MCF 10A (cell line): ENCODE results near the gene GTF2E1. TPM values are rescaled to one million over a fixed set of nuclear protein-coding genes. Genes with fewer than 3 reads are reported as not detected.

Source experiments
- BruUV-seq: library from RNA; stranded (reverse); fragments of 400-500 nt; replicated peaks from 2 replicates; lab custom pipeline; 2021; lab: Mats Ljungman, UMichigan
- CTCF ChIA-PET: fragments of 300-600 bp; sonication (Branson Sonifier 250); formaldehyde crosslinking; extraction: SDS; loops from one replicate; lab custom pipeline; 2021; ENCODE audit warnings: antibody characterized with exemption, inconsistent platforms; lab: Yijun Ruan, JAX
- POLR2A ChIA-PET: fragments of 300-600, 350-650 bp; sonication (Branson Sonifier 250); formaldehyde crosslinking; extraction: SDS; loops from one replicate; lab custom pipeline; 2020; ENCODE audit warnings: antibody characterized with exemption, inconsistent platforms; lab: Yijun Ruan, JAX
- DNase-seq: peaks from one replicate; pipeline ENCODE4 v3.0.0-alpha.2; 2018; ENCODE audit not compliant: unreplicated experiment
- H3K27ac Mint-ChIP-seq: one replicate; pipeline ENCODE4 v1.8.0; 2022; ENCODE audit warnings: mild to moderate bottlenecking, low read depth, mixed read lengths; ENCODE audit not compliant: unreplicated experiment
- H3K27me3 Mint-ChIP-seq: one replicate; pipeline ENCODE4 v1.8.0; 2022; ENCODE audit warnings: mixed read lengths; ENCODE audit not compliant: insufficient read depth, unreplicated experiment
- H3K36me3 Mint-ChIP-seq: one replicate; pipeline ENCODE4 v1.8.0; 2022; ENCODE audit warnings: mild to moderate bottlenecking, moderate library complexity, mixed read lengths; ENCODE audit not compliant: insufficient read depth, unreplicated experiment
- H3K4me1 Mint-ChIP-seq: one replicate; pipeline ENCODE4 v1.8.0; 2022; ENCODE audit warnings: mixed read lengths; ENCODE audit not compliant: insufficient read depth, unreplicated experiment
- H3K4me3 Mint-ChIP-seq: one replicate; pipeline ENCODE4 v1.8.0; 2022; ENCODE audit warnings: mild to moderate bottlenecking, moderate library complexity, mixed read lengths; ENCODE audit not compliant: unreplicated experiment
- H3K9me3 Mint-ChIP-seq: one replicate; pipeline ENCODE4 v1.8.0; 2022; ENCODE audit warnings: mixed read lengths; ENCODE audit not compliant: unreplicated experiment
- CTCF ChIP-seq: fragments of 200-600 bp; IDR thresholded peaks from one replicate; pipeline ENCODE4 v1.8.0; 2022; ENCODE audit warnings: antibody characterized with exemption, mild to moderate bottlenecking; ENCODE audit not compliant: unreplicated experiment
- intact Hi-C: fragments of 100-400 bp; cut with micrococcal nuclease; formaldehyde crosslinking; loops from 2 replicates; pipeline ENCODE4 v1.14.1; 2022
- total RNA-seq: library from RNA; stranded (reverse); gene quantifications from 2 replicates; pipeline ENCODE4 v1.2.3, GENCODE V29; 2022

The GTF2E1 gene
- total RNA-seq, 1 experiment from 2014 or later: 18.0 TPM

DNA sequence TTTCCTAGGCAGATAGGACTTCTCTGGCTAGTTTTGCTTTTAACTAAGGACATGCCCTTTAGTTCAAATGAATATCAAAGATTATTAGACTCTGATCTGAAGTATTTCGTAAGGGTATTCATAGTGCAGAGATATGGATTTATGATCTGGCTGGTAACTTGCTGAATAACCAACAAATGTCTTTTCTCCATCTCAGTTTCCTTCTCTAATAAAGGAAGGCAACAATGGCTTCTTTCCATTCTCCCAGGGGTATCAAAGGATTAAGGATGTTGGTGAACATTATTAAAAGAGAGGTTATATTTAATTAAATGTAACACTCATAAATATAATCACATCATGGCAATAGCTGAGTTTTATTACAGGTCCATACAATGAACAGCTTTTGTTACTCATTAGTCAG lies 86.3 kb downstream of the GTF2E1 start:
- no TSS peak for BruUV-seq
- CTCF ChIA-PET: interaction anchor here (0.7 to 3.7 kb wide), 2 partner anchors 34 to 40 kb away, joined by 3 to 12 read pairs; no protein-coding TSS in a partner anchor
- Mint-ChIP-seq H3K36me3 (no peaks in the 10 kb centered on the region), H3K9me3 (no peaks in the 10 kb centered on the region), H3K4me1 (no peaks in the 10 kb centered on the region), H3K27me3 (peaks cover 57% of the 10 kb centered on the region), H3K27ac (no peak overlapping the region), H3K4me3 (no peak overlapping the region)
- POLR2A ChIA-PET: interaction anchor here (0.6 kb wide), 1 partner anchor 199 kb away, joined by 3 read pairs; no protein-coding TSS in a partner anchor
- intact Hi-C loops: no loop called here
- DNase-seq: no peak
- no peak for TF ChIP-seq CTCF

DNA sequence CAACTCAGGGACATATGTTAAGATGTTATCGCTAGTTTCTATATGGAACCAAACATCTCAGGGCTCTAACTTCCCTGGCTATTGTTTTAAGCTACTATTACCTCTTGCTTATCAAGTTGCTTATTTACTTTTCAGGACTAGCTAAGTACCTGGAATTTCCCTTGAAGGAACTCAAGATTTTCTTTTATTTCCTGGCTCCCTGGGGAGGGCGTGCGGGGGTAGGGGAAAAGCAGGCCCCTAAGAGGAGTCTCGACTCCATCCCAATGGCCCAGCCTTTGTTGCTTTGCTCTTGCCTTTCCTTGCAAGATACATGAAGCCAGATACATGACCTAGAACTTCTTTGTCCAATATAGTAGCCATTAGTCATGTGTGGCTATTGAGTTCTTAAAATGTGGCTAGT lies 88.5 kb downstream of the GTF2E1 start:
- H3K27me3 Mint-ChIP-seq: peaks cover 55% of the 10 kb centered on the region
- no peak overlapping the region for H3K4me3 Mint-ChIP-seq
- no peak for TF ChIP-seq CTCF
- intact Hi-C loops: no loop called here
- no peaks in the 10 kb centered on the region for H3K4me1 Mint-ChIP-seq
- ChIA-PET POLR2A (no interaction called here), CTCF (no interaction called here)
- H3K9me3 Mint-ChIP-seq: no peaks in the 10 kb centered on the region
- BruUV-seq: no TSS peak
- H3K36me3 Mint-ChIP-seq: no peaks in the 10 kb centered on the region
- no peak for DNase-seq
- H3K27ac Mint-ChIP-seq: no peak overlapping the region

Other genes with a start within 250 kb of the GTF2E1 start
- gene NDUFB4, start 146.4 kb upstream of the GTF2E1 start, total RNA-seq: 96.1 and 113 TPM in 2 replicates
- 0.44 and 1.0 TPM in 2 replicates for gene HGD, start 60.5 kb upstream of the GTF2E1 start, total RNA-seq
- gene RABL3, start 228 bp upstream of the GTF2E1 start, total RNA-seq: 21.8 and 26.0 TPM in 2 replicates
- not detected in 2 replicates for gene STXBP5L, start 165.5 kb downstream of the GTF2E1 start, total RNA-seq